HCEC 1CT (cell line): ENCODE data around the gene EFTUD2.
"Not testable (repeated sequence)": the region's sequence is repeated elsewhere in the genome, so short reads cannot be mapped to it uniquely, and the experiment has no call there.

Experiments used
- DNase-seq: peaks from one replicate; pipeline ENCODE4 v3.0.0-alpha.2; 2017

The EFTUD2 gene

DNA sequence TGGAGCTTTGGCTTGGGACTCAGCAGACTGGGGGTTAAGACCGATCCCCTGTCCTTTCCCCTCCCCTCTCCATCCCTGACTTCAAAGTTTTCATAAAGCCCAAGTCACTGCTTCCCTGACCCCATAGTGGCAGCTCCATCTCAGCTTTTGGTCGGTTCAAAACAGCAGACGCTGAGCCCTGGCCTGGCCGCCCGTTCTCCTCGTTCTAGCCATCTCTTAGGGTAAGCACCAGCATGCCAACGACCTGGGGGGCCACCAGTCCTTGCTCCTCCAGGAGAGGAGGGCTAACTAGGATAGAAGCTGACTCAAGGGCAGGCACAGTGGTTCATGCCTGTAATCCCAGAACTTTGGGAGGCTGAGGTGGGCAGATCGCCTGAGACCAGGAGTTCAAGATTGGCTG, 53.0 kb downstream of the EFTUD2 start:
- DNase-seq: no peak

DNA sequence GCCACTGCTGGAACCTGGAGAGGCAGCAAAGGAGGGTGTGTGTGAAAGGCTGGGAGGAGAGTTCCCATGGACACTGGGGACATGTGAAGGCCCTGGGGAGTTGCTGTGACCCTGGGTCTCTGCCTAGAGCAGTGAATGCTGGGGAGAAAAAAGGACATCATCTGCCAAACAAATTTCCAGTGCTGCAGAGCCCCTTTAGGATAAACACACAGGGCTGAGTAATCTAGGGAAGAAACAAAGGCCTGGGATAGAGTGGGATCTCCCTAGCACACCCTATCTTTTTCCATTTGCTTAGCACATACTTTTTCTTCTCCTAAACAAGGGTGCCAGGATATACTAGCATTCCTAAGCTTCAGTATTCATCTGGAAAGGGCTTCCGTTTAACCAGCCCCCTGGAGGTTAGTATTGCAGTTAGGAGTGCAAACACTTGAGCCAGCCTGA, 54.8 kb downstream of the EFTUD2 start:
- DNase-seq: peak; percentile 48

DNA sequence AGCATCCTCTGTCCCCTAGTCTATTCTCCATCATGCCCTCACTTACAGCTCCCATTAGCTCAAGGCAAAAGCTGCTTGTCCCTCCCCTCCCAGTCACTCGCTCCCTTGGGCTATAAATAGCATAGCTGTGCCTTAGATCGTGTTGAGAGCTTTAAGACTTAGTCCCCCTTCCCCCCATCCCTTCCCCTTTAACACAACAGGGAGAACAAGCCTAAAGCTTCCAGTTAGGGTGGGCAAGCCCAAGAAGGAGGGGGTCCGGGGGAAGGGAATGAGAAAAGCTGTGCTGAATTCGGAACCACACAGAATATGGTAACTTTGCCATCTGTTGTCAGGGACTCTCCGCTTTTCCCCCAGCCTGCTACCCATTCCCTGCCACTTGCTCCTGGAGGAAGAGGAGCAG, 56.5 kb downstream of the EFTUD2 start:
- no peak for DNase-seq

DNA sequence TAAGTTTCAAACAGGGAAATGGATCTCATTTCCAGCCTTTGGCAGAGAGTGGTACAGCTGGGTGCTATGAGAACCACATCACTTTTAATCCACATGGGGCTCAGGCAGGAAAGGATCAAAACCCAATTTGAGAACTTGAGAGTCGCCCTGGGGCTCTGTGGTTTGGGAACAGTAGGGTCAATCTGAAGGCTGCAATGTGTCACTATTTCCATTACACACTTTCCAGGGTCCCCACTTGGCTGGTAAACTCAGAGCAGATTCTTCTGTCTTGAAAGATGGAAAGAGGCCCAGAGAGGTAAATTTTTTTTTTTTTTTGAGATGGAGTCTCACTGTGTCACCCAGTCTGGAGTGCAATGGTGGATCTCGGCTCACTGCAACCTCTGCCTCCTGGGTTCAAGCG, 58.3 kb downstream of the EFTUD2 start:
- no peak for DNase-seq

DNA sequence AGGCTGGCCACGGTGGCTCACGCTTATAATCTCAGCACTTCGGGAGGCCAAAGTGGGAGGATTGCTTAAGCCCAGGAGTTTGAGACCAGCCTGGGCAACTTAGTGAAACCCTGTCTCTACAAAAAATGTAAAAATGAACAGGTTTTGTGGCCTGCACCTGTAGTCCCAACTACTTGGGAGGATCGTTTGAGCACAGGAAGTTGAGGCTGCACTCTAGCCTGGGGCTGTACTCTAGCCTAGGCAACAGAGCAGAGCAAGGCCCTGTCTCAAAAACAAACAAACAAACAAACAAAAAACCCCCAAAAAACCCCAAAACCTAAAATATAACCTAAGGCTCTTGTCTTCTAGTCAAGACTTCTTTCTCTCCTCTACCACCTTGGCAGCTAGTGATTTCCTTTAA, 59.0 kb downstream of the EFTUD2 start:
- no peak for DNase-seq

DNA sequence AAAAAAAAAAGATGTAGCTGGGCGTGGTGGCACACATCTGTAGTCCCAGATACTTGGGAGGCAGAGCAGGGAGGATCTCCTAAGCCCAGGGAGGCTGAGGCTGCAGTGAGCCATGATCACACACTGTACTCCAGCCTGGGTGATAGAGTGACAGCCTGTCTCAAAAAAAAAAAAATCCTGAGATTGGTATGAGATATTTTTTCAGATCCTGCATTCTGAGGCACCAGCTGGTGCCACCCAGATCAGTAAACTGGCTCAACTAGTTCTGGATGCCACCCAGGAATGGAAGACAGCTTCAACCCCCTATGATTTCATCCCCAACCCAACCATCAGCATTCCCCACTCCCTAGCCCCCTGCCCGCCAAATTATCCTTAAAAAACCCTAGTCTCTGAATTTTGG, 62.0 kb downstream of the EFTUD2 start:
- DNase-seq: no peak

DNA sequence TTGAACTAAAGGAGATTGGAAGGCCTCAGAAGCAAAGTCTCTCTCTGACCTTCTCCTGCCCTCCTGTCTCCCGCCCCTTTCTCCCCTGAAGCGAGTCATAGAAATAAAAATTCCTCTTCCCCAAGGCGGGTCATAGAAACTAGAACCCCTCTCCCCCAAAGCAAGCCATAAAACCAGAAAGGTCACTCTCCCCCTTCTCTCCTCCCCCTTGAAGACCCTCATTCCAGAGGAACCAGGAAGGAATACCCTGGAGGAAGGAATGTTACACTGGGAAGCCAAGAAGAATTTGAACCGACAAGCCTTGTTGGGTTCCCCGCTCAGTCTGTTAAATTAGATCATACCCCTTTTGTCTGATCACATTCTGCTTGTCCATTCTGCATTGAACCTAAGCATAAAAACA, 66.4 kb downstream of the EFTUD2 start:
- DNase-seq: no peak

DNA sequence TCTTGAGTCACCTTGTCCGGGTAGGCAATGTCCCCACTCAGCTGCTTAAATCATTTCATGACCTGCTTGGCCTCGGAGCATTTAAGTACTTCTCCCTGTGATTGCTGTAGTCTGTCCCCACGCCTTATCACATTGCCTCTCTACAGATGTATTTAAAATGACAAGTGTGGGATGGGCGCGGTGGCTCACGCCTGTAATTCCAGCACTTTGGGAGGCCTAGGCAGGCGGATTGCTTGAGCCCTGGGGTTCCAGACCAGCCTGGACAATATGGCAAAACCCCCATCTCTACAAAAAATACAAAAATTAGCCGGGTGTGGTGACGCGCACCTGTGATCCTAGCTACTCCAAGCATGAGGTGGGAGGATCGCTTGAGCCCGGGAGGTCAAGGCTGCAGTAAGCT, 67.9 kb downstream of the EFTUD2 start:
- DNase-seq: no peak

DNA sequence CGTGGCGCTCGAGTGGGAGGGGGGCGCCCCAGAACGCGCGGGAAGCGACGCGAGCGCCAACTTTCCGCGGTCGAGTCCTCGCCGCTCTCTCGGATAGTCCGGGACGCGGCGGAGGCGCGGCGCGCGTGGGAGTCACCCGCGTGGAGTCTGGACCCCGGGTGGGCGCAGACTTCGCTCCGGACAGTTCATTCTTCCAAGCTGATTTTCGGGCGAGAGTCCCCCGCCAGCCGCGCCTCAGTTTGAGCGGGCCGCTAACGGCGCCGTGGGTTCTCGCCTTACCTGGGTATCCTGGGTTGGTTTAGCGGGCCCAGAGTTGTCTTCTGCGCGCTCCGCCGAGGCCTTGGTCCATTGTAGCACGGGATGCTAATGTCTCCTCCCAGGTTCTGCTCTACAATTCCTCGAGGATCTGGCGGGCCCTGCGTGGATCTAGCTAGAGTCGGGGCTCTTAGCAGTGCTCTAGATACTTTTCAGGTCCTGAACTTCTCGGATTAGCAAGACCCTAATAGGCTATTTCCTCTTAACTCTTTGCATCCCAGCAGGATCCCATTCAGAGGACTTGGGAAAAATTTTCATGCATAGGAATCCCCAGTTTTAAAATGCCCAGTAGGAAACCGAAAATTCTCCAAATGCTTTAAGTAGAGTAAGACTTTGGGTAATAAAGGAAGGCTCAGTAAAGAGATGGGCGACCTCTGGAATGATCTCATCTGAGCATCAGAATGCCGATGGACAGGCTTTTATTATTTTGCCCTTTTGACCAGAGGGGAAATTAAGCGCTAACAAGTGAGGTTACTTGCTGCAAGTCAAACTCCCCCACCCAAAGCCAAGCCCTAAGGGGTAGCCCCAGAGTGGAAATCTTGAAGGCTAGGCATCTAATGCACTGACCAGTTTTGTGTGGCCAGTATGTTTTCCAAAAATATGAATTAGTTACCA, 68.6 kb downstream of the EFTUD2 start:
- peak; percentile 19 for DNase-seq

DNA sequence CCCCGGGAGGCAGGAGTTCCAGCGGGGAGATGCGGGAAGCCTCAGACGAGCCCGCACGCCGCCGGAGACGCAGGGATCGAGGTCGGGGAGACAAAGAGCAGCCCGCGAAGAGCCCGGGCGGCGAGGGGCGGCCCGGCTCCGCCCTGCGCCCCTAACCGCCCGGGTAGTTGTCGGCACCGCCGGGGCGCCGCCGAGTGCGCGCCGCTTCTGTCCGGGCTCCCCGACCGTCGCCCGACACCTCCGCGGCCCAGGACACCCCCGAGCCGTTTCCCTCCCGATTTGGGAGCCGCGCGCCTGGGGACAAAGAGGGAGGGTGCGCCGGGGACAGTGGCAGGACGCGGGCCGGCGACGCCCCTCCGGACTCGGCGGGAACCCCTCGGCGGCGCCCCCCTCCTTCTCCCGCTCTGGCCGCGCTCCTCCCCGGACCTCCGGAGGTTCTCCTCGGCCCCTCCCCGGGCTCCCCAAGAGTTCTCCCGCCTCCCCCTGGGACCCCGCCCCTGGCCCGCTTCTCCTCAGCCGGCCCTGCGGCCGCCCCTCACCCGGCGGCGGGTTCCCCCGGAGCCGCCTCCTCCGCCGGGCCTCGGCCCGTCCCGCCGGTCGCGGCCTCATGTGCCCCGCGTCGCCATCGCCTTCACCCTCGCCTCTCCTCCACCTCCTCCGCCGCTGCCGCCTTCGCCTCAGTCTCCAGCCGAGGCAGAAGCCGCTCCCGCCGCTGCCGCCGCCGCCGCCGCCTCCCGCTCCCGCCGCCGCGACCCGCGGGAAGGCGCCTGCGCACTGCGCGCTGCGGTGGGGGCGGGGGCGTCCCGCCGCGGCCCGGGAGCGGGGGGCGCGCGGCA, 69.5 kb downstream of the EFTUD2 start, which contains the start of gene GJC1:
TSS of gene GJC1 (minus strand) at position 765 of the 836 bp plus-strand sequence. CDS start 24,470 bp downstream, outside the sequence.
- peak; percentile 48 for DNase-seq

DNA sequence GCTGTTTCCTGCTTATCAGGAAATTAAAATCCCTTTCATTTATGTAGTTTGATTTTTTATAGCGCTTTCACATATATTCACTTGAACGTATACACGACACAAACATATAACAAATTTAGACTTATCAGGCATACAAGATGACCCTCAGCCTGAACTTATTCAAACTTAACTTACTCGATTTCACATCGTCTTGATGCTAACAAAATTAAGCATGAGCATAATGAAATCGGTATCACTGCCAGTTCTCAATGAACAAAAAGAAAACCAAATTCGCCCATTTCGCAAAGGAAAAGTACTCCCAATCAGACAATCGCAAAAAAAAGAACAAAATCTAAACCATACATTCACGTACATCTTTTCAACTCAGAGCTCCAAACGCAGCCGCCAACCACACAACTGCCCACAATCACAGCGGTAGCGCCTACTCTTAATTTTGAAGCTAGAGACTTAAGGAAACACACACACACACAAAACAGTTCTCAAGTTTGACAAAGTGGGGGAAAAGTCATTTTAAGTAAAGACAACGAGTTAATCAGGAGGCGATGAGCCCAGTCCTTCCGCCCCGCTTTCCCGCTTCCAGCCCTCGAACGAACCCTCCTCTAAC, 70.2 kb downstream of the EFTUD2 start:
- peak; percentile 34 for DNase-seq

DNA sequence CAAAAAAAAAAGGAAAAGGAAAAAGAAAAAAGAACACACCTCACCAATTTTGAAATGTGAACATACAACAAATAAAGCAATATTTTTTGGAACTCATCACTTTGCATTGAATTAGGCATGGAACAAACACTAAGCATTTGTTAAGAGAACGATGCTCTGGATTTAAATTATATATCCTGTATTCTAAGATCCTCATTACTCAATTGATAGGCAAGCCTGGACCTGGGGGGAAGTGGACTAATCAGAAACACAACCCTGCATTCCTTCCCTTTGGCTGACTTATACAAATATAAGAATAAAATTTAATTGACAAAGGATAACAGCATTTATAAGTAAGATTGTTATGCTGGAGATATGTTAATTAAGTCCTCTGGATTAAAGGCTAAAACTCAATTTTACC, 71.4 kb downstream of the EFTUD2 start:
- DNase-seq: peak; percentile 27

DNA sequence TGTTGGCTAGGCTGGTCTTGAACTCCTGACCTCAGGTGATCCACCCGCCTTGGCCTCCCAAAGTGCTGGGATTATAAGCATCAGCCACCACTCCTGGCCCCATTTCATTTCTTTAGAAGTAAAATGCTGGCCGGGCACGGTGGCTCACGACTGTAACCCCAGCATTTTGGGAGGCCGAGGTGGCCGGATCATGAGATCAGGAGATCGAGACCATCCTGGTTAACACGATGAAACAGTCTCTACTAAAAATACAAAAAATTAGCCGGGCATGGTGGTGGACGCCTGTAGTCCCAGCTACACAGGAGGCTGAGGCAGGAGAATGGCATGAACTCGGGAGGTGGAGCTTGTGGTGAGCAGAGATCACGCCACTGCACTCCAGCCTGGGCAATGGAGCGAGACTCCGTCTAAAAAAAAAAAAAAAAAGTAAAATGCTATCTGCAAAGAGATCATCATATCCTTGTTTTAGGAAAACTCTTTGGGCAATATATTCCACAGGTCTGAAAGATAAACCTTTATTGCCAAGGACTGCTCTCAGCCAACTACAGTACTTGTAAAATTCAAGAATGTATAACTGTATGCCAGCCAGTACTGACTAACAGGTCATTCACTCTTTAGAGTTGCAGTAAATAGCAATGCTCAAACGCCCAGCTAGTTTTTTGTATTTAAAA, 73.0 kb downstream of the EFTUD2 start:
- DNase-seq: no peak

DNA sequence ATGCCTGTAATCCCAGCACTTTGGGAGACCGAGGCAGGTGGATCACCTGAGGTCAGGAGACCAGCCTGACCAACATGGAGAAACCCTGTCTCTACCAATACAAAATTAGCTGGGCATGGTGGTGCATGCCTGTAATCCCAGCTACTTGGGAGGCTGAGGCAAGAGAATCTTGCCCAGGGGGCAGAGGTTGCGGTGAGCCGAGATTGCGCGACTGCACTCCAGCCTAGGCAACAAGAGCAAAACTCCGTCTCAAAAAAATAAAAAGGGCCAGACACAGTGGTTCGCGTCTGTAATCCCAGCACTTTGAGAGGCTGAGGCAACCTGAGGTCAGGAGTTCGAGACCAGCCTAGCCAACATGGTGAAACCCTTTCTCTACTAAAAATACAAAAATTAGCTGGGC, 74.0 kb downstream of the EFTUD2 start:
- not testable (repeated sequence) for DNase-seq

DNA sequence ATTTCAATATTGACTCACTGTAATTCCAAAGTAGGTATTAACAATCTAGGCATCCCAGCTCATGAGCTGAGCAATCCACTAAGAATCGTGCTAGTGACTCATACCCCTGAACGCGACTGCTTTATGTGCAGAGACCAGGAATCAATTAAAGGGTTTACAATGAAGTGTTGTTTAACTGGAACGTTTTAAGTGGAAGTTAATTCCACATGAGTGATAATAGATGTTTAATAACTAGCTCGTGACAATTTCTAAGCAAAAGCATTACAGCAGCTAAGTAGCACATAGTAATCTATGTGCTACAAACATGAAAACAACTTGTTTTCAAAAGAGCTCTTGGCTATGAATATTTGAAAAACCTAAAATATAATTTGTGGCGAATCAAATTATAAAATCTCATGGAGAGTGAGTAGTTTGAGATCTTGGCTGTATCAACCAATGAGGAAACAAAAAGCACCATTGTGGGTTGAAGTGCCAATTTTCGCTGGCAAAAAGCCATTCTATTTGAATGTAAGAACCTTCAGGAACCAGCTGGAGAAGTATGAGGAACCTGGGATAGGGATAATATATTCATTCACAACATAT, 78.5 kb downstream of the EFTUD2 start:
- peak; percentile 97 for DNase-seq

DNA sequence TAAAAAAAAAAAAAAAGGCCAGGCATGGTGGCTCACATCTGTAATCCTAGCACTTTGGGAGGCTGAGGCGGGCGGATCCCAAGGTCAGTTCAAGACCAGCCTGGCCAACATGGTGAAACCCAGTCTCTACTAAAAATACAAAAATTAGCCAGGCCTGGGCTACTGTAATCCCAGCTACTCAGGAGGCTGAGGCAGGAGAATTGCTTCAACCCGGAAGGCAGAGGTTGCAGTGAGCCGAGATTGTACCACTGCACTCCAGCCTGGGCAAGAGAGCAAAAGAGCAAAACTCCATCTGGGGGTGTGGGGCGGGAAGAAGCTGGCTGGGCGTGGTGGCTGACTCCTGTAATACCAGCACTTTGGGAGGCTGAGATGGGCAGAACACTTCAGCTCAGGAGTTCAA, 80.7 kb downstream of the EFTUD2 start:
- DNase-seq: not testable (repeated sequence)

DNA sequence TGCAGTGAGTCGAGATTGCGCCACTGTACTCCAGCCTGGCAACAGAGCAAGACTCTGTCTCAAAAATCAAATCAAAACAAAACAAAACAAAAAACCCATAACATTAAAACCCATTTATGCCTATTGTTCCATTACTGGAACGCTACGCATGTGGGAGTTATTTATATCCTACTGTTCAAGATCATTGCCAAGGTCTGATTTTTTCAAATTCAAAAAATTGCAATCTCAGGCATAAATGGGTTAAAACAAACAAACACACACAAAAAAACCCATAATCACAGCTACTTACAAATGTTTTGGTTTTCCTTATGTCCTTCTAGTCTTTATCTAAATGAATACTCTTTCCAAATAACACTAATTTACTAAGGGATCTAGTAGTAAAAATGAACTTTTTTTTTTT, 87.0 kb downstream of the EFTUD2 start:
- no peak for DNase-seq

DNA sequence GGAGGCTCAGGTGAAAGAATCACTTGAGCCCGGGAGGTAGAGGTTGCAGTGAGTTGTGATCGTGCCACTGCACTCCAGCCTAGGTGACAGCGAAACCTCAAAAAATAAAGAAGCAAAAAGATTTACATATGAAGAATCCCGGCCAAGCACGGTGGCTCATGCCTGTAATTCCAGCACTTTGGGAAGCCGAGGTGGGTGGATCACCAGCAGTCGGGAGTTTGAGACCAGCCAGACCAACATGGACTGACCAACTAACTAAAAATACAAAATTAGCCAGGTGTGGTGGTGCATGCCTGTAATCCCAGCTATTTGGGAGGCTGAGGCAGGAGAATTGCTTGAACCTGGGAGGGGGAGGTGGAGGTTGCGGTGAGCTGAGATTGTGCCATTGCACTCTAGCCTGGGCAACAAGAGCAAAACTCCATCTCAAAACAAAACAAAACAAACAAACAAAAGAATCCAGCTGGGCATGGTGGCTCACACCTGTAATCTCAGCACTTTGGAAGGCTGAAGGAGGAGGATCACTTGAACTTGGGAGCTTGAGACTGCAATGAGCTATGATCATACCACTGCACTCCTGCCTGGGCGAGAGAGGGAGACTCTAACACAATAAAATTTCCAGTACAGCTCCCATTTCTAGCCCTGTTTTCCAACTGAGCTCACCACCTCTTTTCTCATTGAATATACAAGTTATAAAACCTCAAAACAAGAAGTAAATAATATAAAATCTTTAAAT, 90.4 kb downstream of the EFTUD2 start:
- DNase-seq: not testable (repeated sequence)

DNA sequence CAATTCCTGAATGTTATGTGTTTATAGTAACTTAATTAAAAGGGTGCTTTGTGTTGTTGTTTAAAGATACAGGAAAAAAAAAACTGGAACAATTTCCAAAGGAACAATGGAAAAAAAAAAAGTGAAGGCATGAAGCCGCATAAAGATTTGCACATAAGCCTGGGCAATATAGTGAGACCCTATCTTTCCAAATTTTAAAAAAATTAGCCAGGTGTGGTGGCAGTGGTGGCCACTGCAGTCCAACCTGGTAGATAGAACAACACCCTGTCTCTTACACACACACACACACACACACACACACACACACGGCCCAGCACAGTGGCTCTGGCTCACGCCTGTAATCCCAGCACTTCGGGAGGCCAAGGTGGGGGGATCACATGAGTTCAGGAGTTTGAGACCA, 91.1 kb downstream of the EFTUD2 start:
- no peak for DNase-seq

DNA sequence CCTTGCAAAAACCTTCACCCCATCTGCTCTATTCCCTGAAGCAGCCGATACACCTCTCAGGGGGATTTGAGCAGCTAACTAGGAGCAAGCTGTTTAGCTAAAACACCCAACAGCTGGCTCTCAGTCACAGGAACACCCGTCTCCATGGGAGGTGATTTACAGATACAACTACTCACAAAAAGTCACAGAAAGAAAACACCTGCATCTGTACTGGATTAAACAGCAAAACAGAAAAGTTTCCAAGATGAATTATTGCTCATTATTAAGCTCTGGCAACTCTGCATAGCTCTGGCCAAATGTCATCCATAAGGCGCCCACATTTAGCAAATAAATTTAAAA, 91.5 kb downstream of the EFTUD2 start:
- no peak for DNase-seq

DNA sequence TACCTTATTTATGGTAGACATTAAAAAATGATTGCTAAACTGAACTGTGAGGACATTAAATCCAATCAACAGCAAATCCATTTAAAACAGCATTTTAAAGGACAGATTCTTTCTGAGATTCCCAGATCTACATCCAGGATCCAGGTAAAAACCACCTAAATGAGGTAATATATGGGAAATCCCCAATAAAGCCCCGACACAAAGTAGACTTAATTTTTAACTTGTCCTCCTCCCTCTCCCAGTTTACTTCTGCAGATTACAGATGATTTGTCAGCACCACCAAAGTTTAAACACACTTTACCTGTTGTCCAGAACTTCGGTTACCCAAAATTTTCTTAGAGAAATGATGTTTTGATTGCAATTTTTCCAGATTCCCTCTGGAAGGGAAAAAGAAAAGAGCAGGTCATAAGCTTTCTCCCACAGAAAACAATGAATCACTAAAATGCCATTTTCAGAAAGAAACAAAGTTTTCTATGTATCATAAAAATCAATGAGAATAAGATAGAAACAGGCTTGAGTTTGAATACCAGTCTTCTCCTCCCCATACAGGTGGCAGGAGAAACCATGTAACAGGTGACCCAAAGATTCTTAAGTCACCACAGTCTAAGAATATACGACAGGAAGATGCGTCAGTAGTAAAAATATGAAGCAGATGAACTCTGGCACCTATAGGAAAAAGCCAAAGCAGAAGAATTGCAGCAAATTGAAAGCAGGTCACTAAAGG, 92.0 kb downstream of the EFTUD2 start:
- no peak for DNase-seq
